HepG2 (cell line): ENCODE measurements around the gene SASH1. TPM values are rescaled to one million over a fixed set of nuclear protein-coding genes. Genes with fewer than 3 reads are reported as not detected.
A peak's percentile ranks its signal among the peaks of the same experiment; 100 is the strongest.

ENCODE experiments used
- ATAC-seq: fragments of 200-7000 bp; cut with Tn5 transposase; 3 replicates; pipeline ENCODE4 v1.9.1; 2020; ENCODE audit warnings: mild to moderate bottlenecking, moderate library complexity
- BruUV-seq: library from RNA; stranded (reverse); fragments of 400-500 nt; replicated peaks from 2 replicates; lab custom pipeline; 2021; lab: Mats Ljungman, UMichigan
- CTCF ChIA-PET: fragments of 300-600 bp; formaldehyde crosslinking; extraction: SDS; loops from one replicate; lab custom pipeline; 2021; ENCODE audit warnings: low total read pairs, inconsistent platforms, low intra/inter-chr PET ratio; lab: Yijun Ruan, JAX
- POLR2A ChIA-PET: fragments of 350-600 bp; sonication (Branson Sonifier 250); formaldehyde crosslinking; loops from one replicate; lab custom pipeline; 2020; ENCODE audit warnings: antibody characterized with exemption, inconsistent platforms; lab: Yijun Ruan, JAX
- DNase-seq: peaks from one replicate; pipeline ENCODE4 v3.0.0-alpha.2; 2015; ENCODE audit warnings: low spot score
- FAIRE-seq: peaks from 3 replicates; lab custom pipeline; 2011; peaks lifted over from hg19 to GRCh38; lab: Jason Lieb, UNC
- H2AFZ ChIP-seq: one replicate; pipeline ENCODE4 v1.6.1; 2011; ENCODE audit warnings: low read length, inconsistent platforms
- H3K27ac ChIP-seq: fragments of 300-600 bp; 3 replicates; pipeline ENCODE4 v1.8.0; 2011; ENCODE audit warnings: mixed run types, mild to moderate bottlenecking, mixed read lengths, low read length, inconsistent platforms; ENCODE audit not compliant: insufficient read depth; ENCODE audit errors: extremely low read length
- H3K27me3 ChIP-seq, 2 experiments: fragments of 200-600 bp in 1 of 2; 2 replicates in 1 of 2; 3 replicates in 1 of 2; pipeline versions ENCODE4 v1.6.0 to v1.8.0; 2011; ENCODE audit warnings: low read length in 2 of 2, mild to moderate bottlenecking in 2 of 2, moderate library complexity in 2 of 2, inconsistent platforms in 1 of 2; ENCODE audit not compliant: insufficient read depth in 2 of 2, control insufficient read depth in 1 of 2
- H3K36me3 ChIP-seq, 2 experiments: fragments of 200-600 bp in 1 of 2; replicated peaks in 1 of 2; 2 replicates in 1 of 2; 3 replicates in 1 of 2; pipeline versions ENCODE4 v1.5.1 to v1.8.0; 2011; ENCODE audit warnings: low read length in 2 of 2, inconsistent platforms in 1 of 2; ENCODE audit not compliant: insufficient read depth in 2 of 2, control insufficient read depth in 1 of 2
- H3K4me1 ChIP-seq: 2 replicates; pipeline ENCODE4 v1.5.1; 2012; ENCODE audit warnings: low read length, inconsistent platforms; ENCODE audit not compliant: insufficient read depth
- H3K4me2 ChIP-seq: 2 replicates; pipeline ENCODE4 v1.6.0; 2011; ENCODE audit warnings: low read depth, low read length, inconsistent platforms
- H3K4me3 ChIP-seq, 3 experiments: fragments of 200-600 bp in 1 of 3; sonication (generic), shearing (Covaris generic) in 1 of 3; replicated peaks in 1 of 3; 2 replicates each; pipeline ENCODE4 v1.5.1; 2011 to 2016; ENCODE audit warnings: low read length in 3 of 3, inconsistent platforms in 2 of 3, low read depth in 2 of 3, mild to moderate bottlenecking in 2 of 3, control low read depth in 1 of 3, mixed read lengths in 1 of 3; ENCODE audit not compliant: insufficient read depth in 1 of 3
- H3K79me2 ChIP-seq: one replicate; pipeline ENCODE4 v1.6.1; 2011; ENCODE audit warnings: low read length, inconsistent platforms; ENCODE audit not compliant: insufficient read depth
- H3K9ac ChIP-seq: 2 replicates; pipeline ENCODE4 v1.6.0; 2011; ENCODE audit warnings: mild to moderate bottlenecking, low read depth, low read length, inconsistent platforms; ENCODE audit not compliant: insufficient read depth
- H3K9me3 ChIP-seq: 2 replicates; pipeline ENCODE4 v1.5.1; 2012; ENCODE audit warnings: mild to moderate bottlenecking, low read length
- H4K20me1 ChIP-seq: 2 replicates; pipeline ENCODE4 v1.6.0; 2011; ENCODE audit warnings: inconsistent platforms, mild to moderate bottlenecking, low read length, moderate library complexity; ENCODE audit not compliant: insufficient read depth
- FOSL2 ChIP-seq: sonication (generic); formaldehyde crosslinking; IDR thresholded peaks from 2 replicates; pipeline ENCODE4 v1.4.0; 2020; ENCODE audit warnings: missing genetic modification reagents
- HDAC2 ChIP-seq: sonication (generic); formaldehyde crosslinking; IDR thresholded peaks from 2 replicates; pipeline ENCODE4 v1.4.0; 2020; ENCODE audit warnings: missing genetic modification reagents
- ZNF101 ChIP-seq: sonication (generic); formaldehyde crosslinking; IDR thresholded peaks from 2 replicates; pipeline ENCODE4 v1.4.0; 2020; ENCODE audit warnings: mild to moderate bottlenecking, low read depth, missing genetic modification reagents, borderline replicate concordance
- ZNF558 ChIP-seq: sonication (generic); formaldehyde crosslinking; IDR thresholded peaks from 2 replicates; pipeline ENCODE4 v1.9.0; 2022; ENCODE audit warnings: mild to moderate bottlenecking, missing genetic modification reagents, borderline replicate concordance
- WGBS: methylation state at CpG from one replicate; pipeline ENCODE4 v1.1.6; 2017; ENCODE audit warnings: low lambda C conversion rate; 5-methylcytosine and 5-hydroxymethylcytosine counted together
- in situ Hi-C: cut with HindIII; loops from 2 replicates; pipeline ENCODE4 v1.10.0; 2017; ENCODE audit warnings: low pct_unique_long_range_greater_than_20kb; ENCODE audit not compliant: extremely low pct_ligation_motif_present
- intact Hi-C: fragments of 100-400 bp; cut with micrococcal nuclease; formaldehyde crosslinking; loops from one replicate; pipeline ENCODE4 v1.10.0; 2022; ENCODE audit not compliant: unreplicated experiment
- polyA plus RNA-seq, 8 experiments: library from polyadenylated mRNA; depleted of rRNA in 3 of 8; stranded (reverse) in 7 of 8; unstranded in 1 of 8; fragments of >200 nt; fragmentation: Illumina TruSeq in 4 of 8; extraction: Trizol in 4 of 8; gene quantifications; 2 replicates each; pipeline versions ENCODE4 v1.2.1 to v1.2.3, GENCODE V29; 2011 to 2016; ENCODE audit warnings: low read depth in 4 of 8, missing spikeins in 1 of 8, mixed read lengths in 1 of 8; ENCODE audit not compliant: insufficient read depth in 1 of 8
- total RNA-seq, 5 experiments: library from RNA; depleted of rRNA; stranded (reverse); fragments of >200 nt; fragmentation: Illumina TruSeq; extraction: Trizol; gene quantifications; 2 replicates each; pipeline ENCODE4 v1.2.3, GENCODE V29; 2016; ENCODE audit warnings: low read depth in 1 of 5
- TF ChIP-seq, protein P1 (sequence below): sonication (generic); formaldehyde crosslinking; IDR thresholded peaks from 2 replicates; pipeline ENCODE4 v1.5.1; 2020; ENCODE audit warnings: mild to moderate bottlenecking, missing genetic modification reagents
- TF ChIP-seq, protein P2 (sequence below): IDR thresholded peaks from 2 replicates; pipeline ENCODE4 v1.4.0; 2020; ENCODE audit warnings: mild to moderate bottlenecking, missing genetic modification reagents

Gene SASH1
- total and polyA plus RNA-seq, 2 of the 13 experiments (the other 11 are each of a cell fraction or from before 2014, with no cell fraction given), result 7.5 to 8.2 TPM

GRCh38 chr6:148349466-148349865 lies 6.8 kb downstream of the SASH1 start:
- no peak for FAIRE-seq
- Histone ChIP-seq H3K9me3 (no peaks in the 10 kb centered on the region), H3K4me1 (peaks cover 27% of the 10 kb centered on the region), H3K4me3 (no peak overlapping the region), H3K9ac (no peak overlapping the region), H3K36me3 (0 out of 5 replicates have a peak, but pooled peaks cover 1 to 3% of the 10 kb centered on the region in 2 experiments), H3K4me2 (no peak overlapping the region), H3K27me3 (no peaks in the 10 kb centered on the region), H4K20me1 (0 out of 2 replicates have a peak, but pooled peaks cover 4% of the 10 kb centered on the region), H3K27ac (no peak overlapping the region), H2AFZ (no peak overlapping the region), H3K79me2 (peaks cover 9% of the 10 kb centered on the region)
- ATAC-seq, result peak; percentile 55; the same call in 2 of the 3 replicates
- CTCF ChIA-PET, result no interaction called here
- intact Hi-C loops (no loop called here), in situ Hi-C loops (no loop called here)
- POLR2A ChIA-PET, result interaction anchor here (1.2 kb wide), 1 partner anchor 8 kb away, joined by 3 read pairs; no protein-coding TSS in a partner anchor
- TF ChIP-seq HDAC2 (CRISPR knock-in tag), result no peak
- TF ChIP-seq FOSL2 (CRISPR knock-in tag), result peak; percentile 70
- no TSS peak for BruUV-seq
- no peak for DNase-seq
- 98% methylated on average over 9 of the region's 9 CpGs for WGBS

DNA sequence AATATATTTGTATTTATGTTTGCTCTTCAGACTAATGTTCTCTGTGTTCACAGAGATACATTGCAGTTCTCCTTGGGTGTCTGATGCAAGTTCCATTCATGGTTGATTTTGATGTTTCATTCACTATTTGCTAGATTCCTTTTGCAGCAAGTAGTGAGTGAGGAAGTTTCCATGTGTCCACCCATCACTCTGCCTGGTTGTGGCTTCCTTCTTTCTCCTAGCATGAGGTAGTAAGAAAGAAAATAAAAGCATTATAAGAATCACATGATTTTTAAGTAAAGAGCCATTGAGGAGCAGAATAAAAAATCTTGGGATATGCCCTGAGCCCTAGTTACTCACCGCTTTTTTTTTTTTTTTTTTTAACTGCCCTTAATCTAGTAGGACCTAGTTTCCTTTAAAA lies 8.7 kb downstream of the SASH1 start:
- POLR2A ChIA-PET, result no interaction called here
- 98% methylated on average over 1 of the region's 1 CpG for WGBS
- BruUV-seq, result no TSS peak
- Histone ChIP-seq H3K36me3 (0 out of 5 replicates have a peak, but pooled peaks cover 1 to 3% of the 10 kb centered on the region in 2 experiments), H2AFZ (no peak overlapping the region), H3K27me3 (no peaks in the 10 kb centered on the region), H3K4me2 (no peak overlapping the region), H3K9me3 (no peaks in the 10 kb centered on the region), H4K20me1 (no peaks in the 10 kb centered on the region), H3K79me2 (peaks cover 5% of the 10 kb centered on the region), H3K27ac (no peak overlapping the region), H3K9ac (no peak overlapping the region), H3K4me3 (no peak overlapping the region), H3K4me1 (0 out of 2 replicates have a peak, but pooled peaks cover 10% of the 10 kb centered on the region)
- no peak for DNase-seq
- in situ Hi-C loops, result no loop called here
- FAIRE-seq, result no peak
- CTCF ChIA-PET, result no interaction called here
- intact Hi-C loops, result no loop called here
- no peak for ATAC-seq
- TF ChIP-seq ZNF558 (no peak), ZNF101 (CRISPR knock-in tag) (no peak)
- TF ChIP-seq, protein P1, sequence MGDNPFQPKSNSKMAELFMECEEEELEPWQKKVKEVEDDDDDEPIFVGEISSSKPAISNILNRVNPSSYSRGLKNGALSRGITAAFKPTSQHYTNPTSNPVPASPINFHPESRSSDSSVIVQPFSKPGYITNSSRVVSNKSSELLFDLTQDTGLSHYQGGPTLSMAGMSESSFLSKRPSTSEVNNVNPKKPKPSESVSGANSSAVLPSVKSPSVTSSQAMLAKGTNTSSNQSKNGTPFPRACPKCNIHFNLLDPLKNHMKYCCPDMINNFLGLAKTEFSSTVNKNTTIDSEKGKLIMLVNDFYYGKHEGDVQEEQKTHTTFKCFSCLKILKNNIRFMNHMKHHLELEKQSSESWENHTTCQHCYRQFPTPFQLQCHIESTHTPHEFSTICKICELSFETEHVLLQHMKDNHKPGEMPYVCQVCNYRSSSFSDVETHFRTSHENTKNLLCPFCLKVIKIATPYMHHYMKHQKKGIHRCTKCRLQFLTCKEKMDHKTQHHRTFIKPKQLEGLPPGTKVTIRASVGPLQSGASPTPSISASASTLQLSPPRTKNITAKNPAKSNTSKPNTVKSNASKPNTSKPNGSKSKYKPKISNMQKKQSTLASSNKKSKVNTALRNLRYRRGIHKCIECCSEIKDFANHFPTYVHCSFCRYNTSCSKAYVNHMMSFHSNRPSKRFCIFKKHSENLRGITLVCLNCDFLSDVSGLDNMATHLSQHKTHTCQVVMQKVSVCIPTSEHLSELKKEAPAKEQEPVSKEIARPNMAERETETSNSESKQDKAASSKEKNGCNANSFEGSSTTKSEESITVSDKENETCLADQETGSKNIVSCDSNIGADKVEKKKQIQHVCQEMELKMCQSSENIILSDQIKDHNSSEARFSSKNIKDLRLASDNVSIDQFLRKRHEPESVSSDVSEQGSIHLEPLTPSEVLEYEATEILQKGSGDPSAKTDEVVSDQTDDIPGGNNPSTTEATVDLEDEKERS (CRISPR knock-in tag), result no peak
- TF ChIP-seq, protein P2, sequence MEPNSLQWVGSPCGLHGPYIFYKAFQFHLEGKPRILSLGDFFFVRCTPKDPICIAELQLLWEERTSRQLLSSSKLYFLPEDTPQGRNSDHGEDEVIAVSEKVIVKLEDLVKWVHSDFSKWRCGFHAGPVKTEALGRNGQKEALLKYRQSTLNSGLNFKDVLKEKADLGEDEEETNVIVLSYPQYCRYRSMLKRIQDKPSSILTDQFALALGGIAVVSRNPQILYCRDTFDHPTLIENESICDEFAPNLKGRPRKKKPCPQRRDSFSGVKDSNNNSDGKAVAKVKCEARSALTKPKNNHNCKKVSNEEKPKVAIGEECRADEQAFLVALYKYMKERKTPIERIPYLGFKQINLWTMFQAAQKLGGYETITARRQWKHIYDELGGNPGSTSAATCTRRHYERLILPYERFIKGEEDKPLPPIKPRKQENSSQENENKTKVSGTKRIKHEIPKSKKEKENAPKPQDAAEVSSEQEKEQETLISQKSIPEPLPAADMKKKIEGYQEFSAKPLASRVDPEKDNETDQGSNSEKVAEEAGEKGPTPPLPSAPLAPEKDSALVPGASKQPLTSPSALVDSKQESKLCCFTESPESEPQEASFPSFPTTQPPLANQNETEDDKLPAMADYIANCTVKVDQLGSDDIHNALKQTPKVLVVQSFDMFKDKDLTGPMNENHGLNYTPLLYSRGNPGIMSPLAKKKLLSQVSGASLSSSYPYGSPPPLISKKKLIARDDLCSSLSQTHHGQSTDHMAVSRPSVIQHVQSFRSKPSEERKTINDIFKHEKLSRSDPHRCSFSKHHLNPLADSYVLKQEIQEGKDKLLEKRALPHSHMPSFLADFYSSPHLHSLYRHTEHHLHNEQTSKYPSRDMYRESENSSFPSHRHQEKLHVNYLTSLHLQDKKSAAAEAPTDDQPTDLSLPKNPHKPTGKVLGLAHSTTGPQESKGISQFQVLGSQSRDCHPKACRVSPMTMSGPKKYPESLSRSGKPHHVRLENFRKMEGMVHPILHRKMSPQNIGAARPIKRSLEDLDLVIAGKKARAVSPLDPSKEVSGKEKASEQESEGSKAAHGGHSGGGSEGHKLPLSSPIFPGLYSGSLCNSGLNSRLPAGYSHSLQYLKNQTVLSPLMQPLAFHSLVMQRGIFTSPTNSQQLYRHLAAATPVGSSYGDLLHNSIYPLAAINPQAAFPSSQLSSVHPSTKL (CRISPR knock-in tag), result no peak
